Measurements from ENCODE around the gene CHMP4A.

Gene CHMP4A

GRCh38 chr14:24189059-24189375 lies 24.3 kb downstream of the CHMP4A start:
- Histone ChIP-seq H3K27me3 (ENCODE audit: low read depth) (no peaks in the 10 kb centered on the region), H3K4me3 (peak overlapping the region; percentile 88), H3K4me1 (peaks cover 8% of the 10 kb centered on the region; the same call in 1 of the 2 replicates), H3K9me3 (no peaks in the 10 kb centered on the region), H3K36me3 (replicated peaks) (peaks cover 45% of the 10 kb centered on the region)
- DNase-seq (ENCODE audit: low spot score in 2 of 2) = no peak
- in situ Hi-C loops (cut with MboI; ENCODE audit: low sequenced_read_pairs) = no loop called here

- no peaks in the 10 kb centered on the region for H3K9me3 ChIP-seq
- H3K27me3 ChIP-seq (ENCODE audit: low read depth) = no peaks in the 10 kb centered on the region
- peaks cover 8% of the 10 kb centered on the region; the same call in 1 of the 2 replicates for H3K4me1 ChIP-seq
- peaks cover 44% of the 10 kb centered on the region for H3K36me3 ChIP-seq (replicated peaks)
- DNase-seq (ENCODE audit: low spot score in 2 of 2) = peak; percentile 95 to 98
- in situ Hi-C loops (cut with MboI; ENCODE audit: low sequenced_read_pairs) = no loop called here
- H3K4me3 ChIP-seq = peak within 1 kb of the TSS; percentile 88
Measured at GRCh38 chr14:24188251-24189058, 24.8 kb downstream of the CHMP4A start, which contains the start of gene IPO4. Gene IPO4, minus strand, starts transcription at chr14:24188816. Its CDS starts 29 bp downstream, at chr14:24188787.

GRCh38 chr14:24187539-24187915 lies 25.8 kb downstream of the CHMP4A start:
- H3K4me1 ChIP-seq = peaks cover 8% of the 10 kb centered on the region; the same call in 1 of the 2 replicates
- H3K36me3 ChIP-seq (replicated peaks) = peaks cover 47% of the 10 kb centered on the region
- no peaks in the 10 kb centered on the region for H3K27me3 ChIP-seq (ENCODE audit: low read depth)
- in situ Hi-C loops (cut with MboI; ENCODE audit: low sequenced_read_pairs) = no loop called here
- no peaks in the 10 kb centered on the region for H3K9me3 ChIP-seq
- DNase-seq (ENCODE audit: low spot score in 2 of 2) = no peak
- peak overlapping the region; percentile 88 for H3K4me3 ChIP-seq

GRCh38 chr14:24186831-24187538 lies 26.3 kb downstream of the CHMP4A start:
- Histone ChIP-seq H3K4me3 (no peak overlapping the region), H3K4me1 (peaks cover 8% of the 10 kb centered on the region; the same call in 1 of the 2 replicates), H3K9me3 (no peaks in the 10 kb centered on the region), H3K36me3 (replicated peaks) (peaks cover 51% of the 10 kb centered on the region), H3K27me3 (ENCODE audit: low read depth) (no peaks in the 10 kb centered on the region)
- DNase-seq (ENCODE audit: low spot score in 2 of 2) = no peak
- in situ Hi-C loops (cut with MboI; ENCODE audit: low sequenced_read_pairs) = no loop called here

GRCh38 chr14:24185741-24186140 lies 27.5 kb downstream of the CHMP4A start:
- no peak for DNase-seq (ENCODE audit: low spot score in 2 of 2)
- in situ Hi-C loops (cut with MboI; ENCODE audit: low sequenced_read_pairs) = no loop called here
- H3K9me3 ChIP-seq = no peaks in the 10 kb centered on the region
- peaks cover 8% of the 10 kb centered on the region; the same call in 1 of the 2 replicates for H3K4me1 ChIP-seq
- H3K4me3 ChIP-seq = no peak overlapping the region
- H3K36me3 ChIP-seq (replicated peaks) = peaks cover 63% of the 10 kb centered on the region
- H3K27me3 ChIP-seq (ENCODE audit: low read depth) = no peaks in the 10 kb centered on the region

GRCh38 chr14:24185026-24185425 lies 28.3 kb downstream of the CHMP4A start:
- no peak for DNase-seq (ENCODE audit: low spot score in 2 of 2)
- Histone ChIP-seq H3K9me3 (no peaks in the 10 kb centered on the region), H3K4me1 (peaks cover 8% of the 10 kb centered on the region; the same call in 1 of the 2 replicates), H3K27me3 (ENCODE audit: low read depth) (no peaks in the 10 kb centered on the region), H3K4me3 (no peak overlapping the region), H3K36me3 (replicated peaks) (peaks cover 70% of the 10 kb centered on the region)
- in situ Hi-C loops (cut with MboI; ENCODE audit: low sequenced_read_pairs) = no loop called here

GRCh38 chr14:24184104-24184970 lies 29.0 kb downstream of the CHMP4A start:
- H3K4me1 ChIP-seq = peaks cover 8% of the 10 kb centered on the region; the same call in 1 of the 2 replicates
- no peaks in the 10 kb centered on the region for H3K27me3 ChIP-seq (ENCODE audit: low read depth)
- H3K9me3 ChIP-seq = no peaks in the 10 kb centered on the region
- H3K4me3 ChIP-seq = no peak overlapping the region
- H3K36me3 ChIP-seq (replicated peaks) = peaks cover 76% of the 10 kb centered on the region
- DNase-seq (ENCODE audit: low spot score in 2 of 2) = no peak
- in situ Hi-C loops (cut with MboI; ENCODE audit: low sequenced_read_pairs) = no loop called here

- no peak for DNase-seq (ENCODE audit: low spot score in 2 of 2)
- no peaks in the 10 kb centered on the region for H3K9me3 ChIP-seq
- in situ Hi-C loops (cut with MboI; ENCODE audit: low sequenced_read_pairs) = no loop called here
- H3K4me1 ChIP-seq = peaks cover 4% of the 10 kb centered on the region; the same call in 1 of the 2 replicates
- H3K27me3 ChIP-seq (ENCODE audit: low read depth) = no peaks in the 10 kb centered on the region
- H3K4me3 ChIP-seq = no peak overlapping the region
- peaks cover 89% of the 10 kb centered on the region for H3K36me3 ChIP-seq (replicated peaks)
Measured at GRCh38 chr14:24183014-24183481, 30.2 kb downstream of the CHMP4A start.

- peaks cover 86% of the 10 kb centered on the region for H3K36me3 ChIP-seq (replicated peaks)
- no peak for DNase-seq (ENCODE audit: low spot score in 2 of 2)
- in situ Hi-C loops (cut with MboI; ENCODE audit: low sequenced_read_pairs) = no loop called here
- no peaks in the 10 kb centered on the region for H3K27me3 ChIP-seq (ENCODE audit: low read depth)
- no peaks in the 10 kb centered on the region for H3K4me1 ChIP-seq
- no peak overlapping the region for H3K4me3 ChIP-seq
- H3K9me3 ChIP-seq = no peaks in the 10 kb centered on the region
Measured at GRCh38 chr14:24182110-24182882, 31.0 kb downstream of the CHMP4A start.

GRCh38 chr14:24181371-24182077 lies 31.8 kb downstream of the CHMP4A start:
- Histone ChIP-seq H3K4me3 (no peak overlapping the region), H3K27me3 (ENCODE audit: low read depth) (no peaks in the 10 kb centered on the region), H3K9me3 (no peaks in the 10 kb centered on the region), H3K4me1 (no peaks in the 10 kb centered on the region), H3K36me3 (replicated peaks) (peaks cover 79% of the 10 kb centered on the region)
- in situ Hi-C loops (cut with MboI; ENCODE audit: low sequenced_read_pairs) = no loop called here
- DNase-seq (ENCODE audit: low spot score in 2 of 2) = no peak

- peaks cover 67% of the 10 kb centered on the region for H3K36me3 ChIP-seq (replicated peaks)
- no peaks in the 10 kb centered on the region for H3K9me3 ChIP-seq
- no peaks in the 10 kb centered on the region for H3K27me3 ChIP-seq (ENCODE audit: low read depth)
- H3K4me3 ChIP-seq = no peak overlapping the region
- DNase-seq (ENCODE audit: low spot score in 2 of 2) = no peak
- no peaks in the 10 kb centered on the region for H3K4me1 ChIP-seq
- in situ Hi-C loops (cut with MboI; ENCODE audit: low sequenced_read_pairs) = no loop called here
Measured at GRCh38 chr14:24179961-24180796, 33.1 kb downstream of the CHMP4A start.
